GM21717 (cell line): ENCODE results near the gene BBIP1.
"Not testable (repeated sequence)": the region's sequence is repeated elsewhere in the genome, so short reads cannot be mapped to it uniquely, and the experiment has no call there.

ENCODE experiments used
- ATAC-seq: cut with Tn5 transposase; IDR thresholded peaks from one replicate; pipeline ENCODE4 v1.9.1; 2021; ENCODE audit warnings: mild to moderate bottlenecking, moderate library complexity; ENCODE audit not compliant: unreplicated experiment

Gene BBIP1

GRCh38 chr10:110923856-110924493, 5.0 kb upstream of the BBIP1 start:
- no peak for ATAC-seq

GRCh38 chr10:110919971-110920881, 1.2 kb upstream of the BBIP1 start:
- ATAC-seq = peak; percentile 18

- peak; percentile 9 for ATAC-seq
Measured at GRCh38 chr10:110919349-110919931, 460 bp upstream of the BBIP1 start, which contains the start of gene SHOC2. Gene SHOC2 (plus strand): TSS chr10:110919604. CDS start chr10:110964359, 44,755 bp downstream.

- no peak for ATAC-seq
Measured at GRCh38 chr10:110918269-110918642, 724 bp downstream of the BBIP1 start.

DNA sequence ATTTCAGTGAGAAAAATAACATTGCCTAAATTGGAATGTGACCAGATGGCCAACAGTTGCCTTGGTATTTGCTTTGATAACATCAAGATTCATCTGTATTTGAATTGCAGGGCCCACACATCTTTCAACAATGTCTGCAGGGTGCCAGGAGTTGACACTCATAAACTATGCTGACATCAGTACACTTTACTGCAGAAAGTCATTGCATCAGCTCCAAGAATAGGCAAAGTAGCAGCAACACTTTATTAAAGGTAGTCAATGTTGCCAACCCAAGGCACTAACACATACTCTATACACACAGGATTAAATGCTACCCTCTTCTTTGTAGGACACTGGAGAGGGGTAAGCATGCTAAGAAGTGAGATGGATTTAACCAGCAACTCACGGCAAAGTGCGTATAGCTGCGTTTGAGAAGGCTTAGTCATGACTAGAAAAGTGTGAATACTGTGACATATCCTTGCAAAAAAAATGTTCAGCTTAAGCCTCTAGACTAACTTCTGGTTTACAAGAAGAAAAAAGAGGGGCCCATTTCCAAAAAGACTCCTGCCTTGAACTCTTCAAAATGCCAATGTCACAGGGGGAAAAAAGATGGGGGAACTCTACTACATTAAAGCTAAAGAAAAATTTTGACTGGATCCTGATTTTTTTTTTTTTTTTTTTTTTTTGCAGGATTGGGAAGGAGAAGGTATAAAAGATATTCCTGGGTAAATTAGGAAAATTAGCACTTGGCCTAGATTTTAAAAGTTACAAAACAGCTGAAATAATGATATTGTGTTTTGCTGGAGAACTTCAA, 2.2 kb downstream of the BBIP1 start:
- no peak for ATAC-seq

DNA sequence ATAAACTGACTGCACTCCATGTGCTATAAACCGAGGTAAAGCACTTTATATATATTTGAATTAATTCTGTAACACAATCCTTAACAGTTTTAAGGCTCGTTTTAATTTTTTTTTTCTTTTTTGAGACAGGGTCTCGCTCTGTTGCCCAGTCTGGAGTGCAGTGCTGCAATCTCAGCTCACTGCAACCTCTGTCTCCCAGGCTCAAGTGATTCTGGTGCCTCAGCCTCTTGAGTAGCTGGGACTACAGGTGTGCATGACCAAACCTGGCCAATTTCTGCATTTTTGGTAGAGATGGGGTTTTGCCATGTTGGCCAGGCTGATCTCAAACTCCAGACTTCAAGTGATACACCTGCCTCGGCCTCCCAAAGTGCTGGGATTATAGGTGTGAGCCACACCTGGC, 3.4 kb downstream of the BBIP1 start:
- ATAC-seq = not testable (repeated sequence)

GRCh38 chr10:110915035-110915434, 3.9 kb downstream of the BBIP1 start:
- ATAC-seq = no peak

GRCh38 chr10:110914431-110914830, 4.5 kb downstream of the BBIP1 start:
- no peak for ATAC-seq

DNA sequence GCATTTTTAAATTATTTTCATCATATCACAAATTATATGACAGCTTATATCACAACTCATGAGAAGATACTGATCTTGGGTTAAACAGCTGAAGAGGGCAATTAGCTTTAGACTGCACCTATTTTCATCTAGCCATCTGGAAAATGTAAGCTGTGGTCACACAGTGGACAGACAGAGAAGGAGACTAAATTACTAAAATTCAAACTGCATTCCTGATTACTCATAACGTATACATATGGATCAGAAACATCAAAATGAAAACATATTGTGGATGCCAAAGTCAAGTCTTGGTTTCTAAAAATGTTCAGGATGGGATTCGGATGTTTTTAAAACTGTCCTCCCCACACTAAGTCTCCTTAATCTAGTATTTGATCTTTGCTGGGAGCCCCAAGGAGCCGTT, 6.6 kb downstream of the BBIP1 start:
- no peak for ATAC-seq

- no peak for ATAC-seq
Measured at GRCh38 chr10:110910138-110910537, 8.8 kb downstream of the BBIP1 start.

- peak; percentile 76 for ATAC-seq
Measured at GRCh38 chr10:110903280-110904278, 15.4 kb downstream of the BBIP1 start.

GRCh38 chr10:110901954-110902819, 16.8 kb downstream of the BBIP1 start:
- no peak for ATAC-seq

GRCh38 chr10:110900983-110901382, 18.0 kb downstream of the BBIP1 start:
- no peak for ATAC-seq

DNA sequence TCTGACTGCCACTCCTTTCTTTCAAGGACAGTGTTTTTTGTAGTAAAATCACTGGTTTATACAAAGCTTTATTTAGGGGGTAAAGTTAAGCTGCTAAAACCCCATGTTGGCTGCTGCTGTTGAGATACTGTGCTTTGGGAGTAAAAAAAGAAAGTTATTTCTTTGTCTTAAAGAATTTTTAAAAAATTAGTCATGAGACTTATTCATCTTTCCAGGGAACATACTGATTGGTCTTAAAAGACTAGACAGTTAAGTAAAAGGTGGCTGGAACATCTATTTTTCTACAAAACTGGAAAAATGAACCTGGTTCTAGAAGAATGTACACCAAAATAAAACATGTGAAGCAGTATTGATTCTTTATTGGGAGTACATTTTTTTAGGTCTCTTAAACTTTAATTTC, 20.6 kb downstream of the BBIP1 start:
- no peak for ATAC-seq

DNA sequence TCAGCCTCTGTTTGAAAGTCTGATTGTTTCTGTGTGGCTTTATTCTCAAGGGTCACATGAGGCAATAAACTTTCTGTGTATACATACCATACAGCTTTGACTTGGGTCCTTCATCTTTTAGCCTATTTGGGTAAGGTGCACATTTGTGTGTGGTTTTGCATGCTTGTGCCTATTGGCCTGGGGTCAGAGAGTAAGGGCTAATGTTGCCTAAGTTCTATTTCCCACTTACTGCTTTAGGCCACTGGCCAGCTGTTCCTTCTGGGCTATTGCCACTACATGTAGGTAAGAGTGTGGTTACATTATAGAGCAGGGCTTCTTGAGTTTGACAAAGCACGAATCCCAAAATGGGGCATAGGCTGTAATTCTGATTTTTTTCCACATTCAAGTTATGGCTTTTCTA, 21.8 kb downstream of the BBIP1 start:
- ATAC-seq = no peak

DNA sequence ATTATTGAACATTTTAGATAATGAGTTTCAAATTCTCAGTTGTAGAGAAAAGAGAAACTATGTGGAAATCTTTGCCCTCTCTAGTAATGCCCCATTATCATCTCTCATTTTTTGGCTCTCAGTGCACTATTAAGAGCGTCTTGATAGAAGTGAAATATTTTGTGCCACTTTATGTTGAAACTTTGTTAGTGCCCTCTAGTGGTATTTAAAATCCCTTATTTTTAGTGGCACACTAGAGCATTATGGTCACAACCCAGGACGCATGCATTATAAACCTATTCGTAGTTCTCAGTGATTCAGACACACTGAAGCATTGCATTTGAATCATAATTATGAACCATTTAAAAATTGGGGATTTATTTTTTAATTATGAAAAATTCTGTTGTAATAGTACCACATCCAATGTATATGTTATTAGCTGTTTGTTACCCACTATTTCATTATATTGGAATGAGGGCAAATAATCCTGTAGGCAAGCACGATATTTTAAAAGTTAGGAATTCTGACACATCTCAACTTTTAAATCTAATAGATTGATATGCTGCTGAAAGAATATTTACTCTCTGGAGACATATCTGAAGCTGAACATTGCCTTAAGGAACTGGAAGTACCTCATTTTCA, 25.3 kb downstream of the BBIP1 start:
- peak; percentile 61 for ATAC-seq

DNA sequence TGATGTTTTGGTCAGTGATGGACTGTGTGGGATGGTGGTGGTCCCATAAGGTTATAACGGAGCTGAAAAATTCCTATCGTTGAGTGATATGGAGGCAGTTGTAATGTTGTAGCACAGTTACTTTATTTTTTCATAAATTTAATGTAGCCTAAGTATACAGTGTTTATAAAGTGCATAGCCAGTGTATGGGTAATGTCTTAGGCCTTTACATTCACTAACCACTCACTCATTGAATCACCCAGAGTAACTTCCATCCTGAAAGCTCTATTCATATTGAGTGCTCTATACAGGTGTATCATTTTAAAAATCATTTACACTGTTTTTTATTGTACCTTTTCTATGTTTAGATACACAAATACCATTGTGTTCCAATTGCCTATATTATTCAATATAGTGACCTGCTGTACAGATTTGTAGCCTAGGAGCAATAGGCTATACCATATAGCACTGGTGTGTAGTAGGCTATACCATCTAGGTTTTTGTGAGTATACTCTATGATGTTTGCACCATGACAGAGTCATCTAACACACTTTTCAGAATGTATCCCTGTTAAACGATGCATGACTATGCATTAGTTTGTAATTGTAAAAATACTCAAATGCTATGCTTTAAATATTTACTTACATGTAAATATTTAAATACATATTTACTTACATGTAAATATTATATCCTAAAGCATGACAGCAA, 26.2 kb downstream of the BBIP1 start:
- ATAC-seq = no peak

DNA sequence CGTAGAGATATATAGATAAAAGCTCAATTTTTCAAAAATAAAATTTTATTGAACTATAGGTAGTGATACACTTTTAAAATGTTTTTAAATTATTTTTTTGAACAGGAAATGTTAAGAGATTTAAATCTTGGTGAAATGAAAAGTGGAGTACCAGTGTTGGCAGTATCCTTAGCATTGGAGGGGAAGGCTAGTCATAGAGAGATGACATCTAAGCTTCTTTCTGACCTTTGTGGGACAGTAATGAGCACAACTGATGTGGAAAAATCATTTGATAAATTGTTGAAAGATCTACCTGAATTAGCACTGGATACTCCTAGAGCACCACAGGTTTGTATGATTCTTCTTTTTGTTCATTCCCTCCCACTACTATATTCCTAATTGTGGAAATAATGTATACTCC, 31.4 kb downstream of the BBIP1 start:
- ATAC-seq = no peak
